GM15510 (cell line): ENCODE data around the gene BCAP29.

Experiments
- POLR2A ChIP-seq: IDR thresholded peaks from 3 replicates; pipeline ENCODE4 v1.6.1; 2011; ENCODE audit warnings: borderline replicate concordance; ENCODE audit not compliant: insufficient read length; ENCODE audit errors: extremely low read depth

BCAP29 gene

GRCh38 chr7:107661865-107662379 is 81.9 kb downstream of the BCAP29 start:
- no peak for TF ChIP-seq POLR2A

DNA sequence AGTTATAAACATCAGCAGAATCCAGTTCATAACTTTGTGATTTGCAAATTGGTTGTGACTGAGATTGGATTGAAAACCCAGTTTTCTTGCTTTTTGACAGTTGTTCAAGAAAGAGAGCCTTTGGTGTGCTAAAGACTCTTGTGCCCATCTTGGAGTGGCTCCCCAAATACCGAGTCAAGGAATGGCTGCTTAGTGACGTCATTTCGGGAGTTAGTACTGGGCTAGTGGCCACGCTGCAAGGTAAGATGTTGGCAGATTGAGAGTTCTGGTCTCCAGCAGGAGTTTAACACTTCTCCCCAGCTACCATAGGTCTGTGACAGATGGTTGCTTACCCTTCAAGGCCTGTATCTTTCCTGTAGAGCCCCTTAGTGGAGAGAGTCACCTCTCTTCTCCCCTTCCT is 83.2 kb downstream of the BCAP29 start:
- TF ChIP-seq POLR2A: no peak

GRCh38 chr7:107666790-107667189 is 86.7 kb downstream of the BCAP29 start:
- no peak for TF ChIP-seq POLR2A

- no peak for TF ChIP-seq POLR2A
Measured at GRCh38 chr7:107667341-107667740, 87.3 kb downstream of the BCAP29 start.

- TF ChIP-seq POLR2A: no peak
Measured at GRCh38 chr7:107668296-107668695, 88.2 kb downstream of the BCAP29 start.
